Thyroid gland (tissue), 4 donors: ENCODE results near the gene PADI3. TPM values are rescaled to one million over a fixed set of nuclear protein-coding genes. Genes with fewer than 3 reads are reported as not detected.
"Not testable (repeated sequence)": the region's sequence is repeated elsewhere in the genome, so short reads cannot be mapped to it uniquely, and the experiment has no call there.

Experiments used
- DNase-seq, 2 donors: peaks; one replicate each; pipeline ENCODE4 v3.0.0-alpha.2; 2019
- H3K27ac ChIP-seq, 3 donors: fragments of 200-600 bp; sonication (generic); 1 replicate in 2 of 3; 2 replicates in 1 of 3; pipeline ENCODE4 v1.5.1; 2016 to 2019; ENCODE audit warnings: mild to moderate bottlenecking in 1 of 3, moderate library complexity in 1 of 3
- H3K27me3 ChIP-seq: fragments of 200-600 bp; sonication (generic); one replicate; pipeline ENCODE4 v1.5.1; 2019
- H3K36me3 ChIP-seq, 2 donors: fragments of 200-600 bp; sonication (generic); one replicate each; pipeline ENCODE4 v1.5.1; 2016 to 2019
- H3K4me1 ChIP-seq, 2 donors: fragments of 200-600 bp; sonication (generic); one replicate each; pipeline ENCODE4 v1.5.1; 2017 to 2019
- H3K4me3 ChIP-seq, 3 donors: fragments of 200-600 bp; sonication (generic); replicated peaks in 1 of 3; 1 replicate in 2 of 3; 2 replicates in 1 of 3; pipeline ENCODE4 v1.5.1; 2016; ENCODE audit warnings: mild to moderate bottlenecking in 1 of 3
- H3K9me3 ChIP-seq: fragments of 200-600 bp; sonication (generic); one replicate; pipeline ENCODE4 v1.5.1; 2017
- CTCF ChIP-seq, 6 experiments: fragments of 200-600 bp in 3 of 6; fragments of 450-650 bp in 3 of 6; sonication (generic) in 3 of 6; IDR thresholded peaks; one replicate each; pipeline ENCODE4 v1.5.1; 2016 to 2019; ENCODE audit warnings: antibody characterized with exemption in 6 of 6, mild to moderate bottlenecking in 2 of 6, inconsistent platforms in 1 of 6, moderate library complexity in 1 of 6
- POLR2A ChIP-seq, 2 donors: fragments of 450-650 bp; IDR thresholded peaks; one replicate each; pipeline ENCODE4 v1.6.1; 2017; ENCODE audit warnings: antibody characterized with exemption in 2 of 2, mild to moderate bottlenecking in 2 of 2, moderate library complexity in 1 of 2
- WGBS, 2 donors: methylation state at CpG; one replicate each; pipeline ENCODE4 v1.1.5; 2017; 5-methylcytosine and 5-hydroxymethylcytosine counted together
- intact Hi-C: fragments of 100-400 bp; cut with DNase I; formaldehyde crosslinking; loops from one replicate; pipeline ENCODE4 v1.15.1; 2023
- total RNA-seq, 4 donors: library from RNA; depleted of rRNA; stranded (reverse); fragments of >200 nt; gene quantifications; one replicate each; pipeline ENCODE4 v1.2.3, GENCODE V29; 2016

Gene PADI3
- total RNA-seq, 4 donors from 2014 or later = not detected

DNA sequence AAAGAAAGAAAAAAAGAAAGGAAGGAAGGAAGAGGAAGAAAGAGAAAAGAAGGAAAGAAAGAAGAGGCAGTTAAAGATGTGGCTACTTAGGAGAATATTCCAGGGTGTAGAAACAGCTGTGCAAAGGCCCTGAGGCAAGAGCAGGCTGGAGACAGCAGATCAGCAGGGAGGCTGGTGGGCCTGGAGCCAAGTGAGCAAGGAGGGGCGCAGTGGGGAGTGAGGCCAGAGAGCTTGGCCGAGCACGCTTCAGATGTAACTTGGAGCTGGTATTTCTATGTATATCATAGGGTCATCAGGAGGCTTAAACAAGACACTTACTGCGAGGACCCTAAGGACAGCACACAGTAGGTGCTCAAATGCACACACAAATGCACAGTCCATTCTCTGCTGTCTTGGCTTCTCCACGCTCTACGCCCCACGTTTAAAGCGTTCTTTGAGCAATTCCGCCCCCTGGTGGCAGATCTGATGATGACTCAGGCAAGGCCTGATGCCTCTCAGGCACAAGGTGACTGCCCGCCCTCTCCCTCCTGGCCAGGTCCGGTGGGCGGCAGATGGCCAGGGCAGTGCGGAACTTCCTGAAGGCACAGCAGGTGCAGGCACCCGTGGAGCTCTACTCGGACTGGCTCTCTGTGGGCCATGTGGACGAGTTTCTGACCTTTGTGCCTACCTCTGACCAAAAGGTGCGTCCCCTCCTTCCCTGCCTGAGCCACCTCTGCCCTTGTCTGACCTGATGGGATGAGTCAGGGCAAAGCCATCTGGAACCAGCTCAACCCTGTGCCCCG is 11.9 kb upstream of the PADI3 start:
- Histone ChIP-seq H3K27ac (no peak overlapping the region), H3K27me3 (no peaks in the 10 kb centered on the region), H3K4me1 (peaks cover 0 to 7% of the 10 kb centered on the region in 2 donors), H3K36me3 (no peaks in the 10 kb centered on the region), H3K4me3 (no peak overlapping the region), H3K9me3 (no peaks in the 10 kb centered on the region)
- WGBS, 2 donors = 19 to 23% methylated on average over 17 to 18 of the region's 18 CpGs
- DNase-seq = peak; percentile 86 to 91
- TF ChIP-seq CTCF (IDR thresholded peaks at IDR 0.05) (peak; percentile 67 to 93 (median 82)), POLR2A (IDR thresholded peaks at IDR 0.05) (no peak)
- intact Hi-C loops = loop anchor here (2.0 kb wide), 1 partner anchor 112 kb away; no protein-coding TSS in a partner anchor

DNA sequence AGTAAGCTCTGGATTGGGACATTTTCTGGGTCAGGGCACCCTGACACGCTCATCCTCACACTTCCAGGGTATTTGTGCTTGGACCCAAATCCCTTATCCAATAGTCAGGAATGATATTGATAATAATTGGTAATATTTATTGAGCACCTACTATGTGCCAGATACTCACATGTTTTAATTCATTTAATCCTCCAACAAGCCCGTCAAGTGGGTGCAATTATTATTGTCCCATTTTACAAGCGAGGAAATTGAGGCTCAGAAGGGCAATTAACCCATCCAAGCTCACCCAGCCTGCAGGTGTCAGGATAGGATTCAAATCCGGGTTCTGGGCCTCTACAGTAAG is 11.4 kb upstream of the PADI3 start:
- H3K4me3 ChIP-seq = no peak overlapping the region
- peaks cover 0 to 7% of the 10 kb centered on the region in 2 donors for H3K4me1 ChIP-seq
- H3K36me3 ChIP-seq = no peaks in the 10 kb centered on the region
- H3K27me3 ChIP-seq = no peaks in the 10 kb centered on the region
- TF ChIP-seq CTCF (IDR thresholded peaks at IDR 0.05) = no peak
- no peaks in the 10 kb centered on the region for H3K9me3 ChIP-seq
- DNase-seq = no peak
- H3K27ac ChIP-seq = no peak overlapping the region
- intact Hi-C loops = loop anchor here (2.0 kb wide), 1 partner anchor 113 kb away; no protein-coding TSS in a partner anchor
- 77 to 86% methylated on average over 4 of the region's 4 CpGs for WGBS, 2 donors

DNA sequence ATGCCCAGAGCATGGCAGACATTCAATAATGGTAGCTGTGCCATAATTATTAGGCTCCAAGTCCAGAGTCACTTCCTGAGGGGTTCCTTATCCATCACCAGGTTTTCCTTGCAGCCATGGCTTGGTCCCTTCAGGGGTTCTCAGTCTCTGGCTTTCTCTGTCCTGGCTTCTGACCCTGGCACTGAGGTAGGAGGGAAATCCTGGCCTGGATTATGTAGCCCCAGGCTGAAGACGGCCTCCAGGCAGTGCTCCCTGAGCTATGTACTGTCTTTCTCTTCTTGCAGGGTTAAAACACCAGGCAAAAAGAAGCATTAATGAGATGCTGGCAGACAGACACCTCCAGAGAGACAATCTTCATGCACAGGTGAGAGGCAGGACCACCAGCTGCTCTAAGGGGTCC is 9.5 kb upstream of the PADI3 start:
- Histone ChIP-seq H3K27me3 (no peaks in the 10 kb centered on the region), H3K36me3 (no peaks in the 10 kb centered on the region), H3K4me3 (no peak overlapping the region), H3K4me1 (no peaks in the 10 kb centered on the region), H3K9me3 (no peaks in the 10 kb centered on the region), H3K27ac (no peak overlapping the region)
- intact Hi-C loops = no loop called here
- peak; percentile 30 to 33 for DNase-seq
- no peak for TF ChIP-seq CTCF (IDR thresholded peaks at IDR 0.05)
- TF ChIP-seq POLR2A (IDR thresholded peaks at IDR 0.05) = no peak
- WGBS, 2 donors = 27 to 33% methylated on average over 1 of the region's 1 CpG

GRCh38 chr1:17241011-17241779 is 7.7 kb upstream of the PADI3 start:
- H3K27me3 ChIP-seq, H3K4me3 ChIP-seq, H3K27ac ChIP-seq, H3K9me3 ChIP-seq, DNase-seq, H3K36me3 ChIP-seq, intact Hi-C loops, H3K4me1 ChIP-seq: not testable (repeated sequence)
- whole genome bisulfite sequencing, 2 donors = 47 to 68% methylated on average over 26 to 28 of the region's 28 CpGs

DNA sequence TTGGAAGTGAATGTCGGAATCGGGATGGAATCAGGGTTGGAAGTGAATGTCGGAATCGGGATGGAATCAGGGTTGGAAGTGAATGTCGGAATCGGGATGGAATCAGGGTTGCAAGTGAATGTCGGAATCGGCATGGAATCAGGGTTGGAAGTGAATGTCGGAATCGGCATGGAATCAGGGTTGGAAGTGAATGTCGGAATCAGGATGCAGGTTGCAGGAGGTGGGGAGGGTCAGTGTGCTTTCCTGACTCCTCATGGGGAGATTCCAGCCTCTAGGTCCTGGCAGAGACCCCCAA is 7.2 kb upstream of the PADI3 start:
- WGBS, 2 donors = 82 to 85% methylated on average over 11 of the region's 11 CpGs

DNA sequence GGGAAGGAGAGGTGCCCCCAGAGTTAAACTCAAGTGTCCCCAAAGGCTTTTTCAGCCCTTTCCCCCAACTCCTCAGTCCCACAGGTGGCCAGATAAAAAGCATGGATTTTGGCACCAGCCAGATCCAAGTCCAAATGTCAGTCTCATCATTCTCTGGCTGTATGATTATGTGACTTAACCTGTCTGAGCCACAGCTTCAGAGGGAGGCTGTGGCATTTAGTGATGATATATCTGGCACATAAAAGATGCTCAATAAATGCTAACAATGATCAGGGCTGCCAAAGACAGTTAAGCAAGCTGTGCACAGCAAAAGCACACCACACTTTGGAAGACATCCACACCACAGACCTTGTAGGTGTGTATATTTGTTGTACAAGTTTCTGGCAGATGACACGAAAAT is 5.6 kb upstream of the PADI3 start:
- H3K9me3 ChIP-seq = no peaks in the 10 kb centered on the region
- no peak overlapping the region for H3K4me3 ChIP-seq
- no peak overlapping the region for H3K27ac ChIP-seq
- no peak for TF ChIP-seq CTCF (IDR thresholded peaks at IDR 0.05)
- TF ChIP-seq POLR2A (IDR thresholded peaks at IDR 0.05) = no peak
- intact Hi-C loops = no loop called here
- H3K4me1 ChIP-seq = no peaks in the 10 kb centered on the region
- 80 to 91% methylated on average over 1 of the region's 1 CpG for WGBS, 2 donors
- DNase-seq = no peak
- H3K36me3 ChIP-seq = no peaks in the 10 kb centered on the region
- H3K27me3 ChIP-seq = no peaks in the 10 kb centered on the region

More for the DNA sequence above, 7.2 kb upstream of the PADI3 start:
- H3K4me3 ChIP-seq, H3K9me3 ChIP-seq, DNase-seq, H3K27ac ChIP-seq, H3K4me1 ChIP-seq, H3K36me3 ChIP-seq, intact Hi-C loops, H3K27me3 ChIP-seq: not testable (repeated sequence)
